Endothelial cell of umbilical vein (primary cell): Measurements from ENCODE around the gene RELL1. TPM values are rescaled to one million over a fixed set of nuclear protein-coding genes. Genes with fewer than 3 reads are reported as not detected.

Experiments
- BruUV-seq: library from RNA; stranded (reverse); fragments of 400-500 nt; replicated peaks from 2 replicates; lab custom pipeline; 2021; lab: Mats Ljungman, UMichigan
- CTCF ChIA-PET: fragments of 300-600, 350-600 bp; sonication (Branson Sonifier 250); formaldehyde crosslinking; loops from one replicate; lab custom pipeline; 2021; ENCODE audit warnings: antibody characterized with exemption, inconsistent platforms; lab: Charles Lee
- POLR2A ChIA-PET: fragments of 300-600, 350-600 bp; sonication (Branson Sonifier 250); formaldehyde crosslinking; loops from one replicate; lab custom pipeline; 2021; ENCODE audit warnings: antibody characterized with exemption, inconsistent platforms; lab: Charles Lee
- DNase-seq: peaks from one replicate; pipeline ENCODE4 v3.0.0-alpha.2; 2011; ENCODE audit warnings: low read depth, low spot score
- FAIRE-seq: peaks from 2 replicates; lab custom pipeline; 2011; peaks lifted over from hg19 to GRCh38; lab: Jason Lieb, UNC
- H2AFZ ChIP-seq: 2 replicates; pipeline ENCODE4 v1.6.0; 2012; ENCODE audit warnings: low read depth, low read length, control low read depth, inconsistent platforms
- H3K27ac ChIP-seq: 2 replicates; pipeline ENCODE4 v1.5.1; 2011; ENCODE audit warnings: low read depth, mild to moderate bottlenecking, control low read depth, low read length, moderate library complexity; ENCODE audit not compliant: insufficient read depth
- H3K27me3 ChIP-seq, 2 experiments: 2 replicates each; pipeline versions ENCODE4 v1.6.0 to v1.6.1; 2011; ENCODE audit warnings: low read length in 2 of 2, mixed read lengths in 1 of 2; ENCODE audit not compliant: control insufficient read depth in 2 of 2, insufficient read depth in 2 of 2
- H3K36me3 ChIP-seq, 2 experiments: 2 replicates in 1 of 2; 3 replicates in 1 of 2; pipeline ENCODE4 v1.5.1; 2011; ENCODE audit warnings: low read length in 2 of 2, mild to moderate bottlenecking in 1 of 2, moderate library complexity in 1 of 2; ENCODE audit not compliant: control insufficient read depth in 2 of 2, insufficient read depth in 2 of 2; ENCODE audit errors: extremely low read depth in 1 of 2
- H3K4me1 ChIP-seq: 3 replicates; pipeline ENCODE4 v1.5.1; 2011; ENCODE audit warnings: mild to moderate bottlenecking, low read length; ENCODE audit not compliant: control insufficient read depth, insufficient read depth; ENCODE audit errors: extremely low read depth
- H3K4me2 ChIP-seq: 2 replicates; pipeline ENCODE4 v1.6.1; 2011; ENCODE audit warnings: low read length, control low read depth, mixed read lengths; ENCODE audit not compliant: insufficient read depth
- H3K4me3 ChIP-seq, 3 experiments: fragments of 200-600 bp in 1 of 3; sonication (generic), shearing (Covaris generic) in 1 of 3; replicated peaks in 1 of 3; 2 replicates each; pipeline ENCODE4 v1.5.1; 2011 to 2016; ENCODE audit warnings: control low read depth in 3 of 3, low read length in 3 of 3, mild to moderate bottlenecking in 2 of 3, inconsistent platforms in 1 of 3, low read depth in 1 of 3, moderate library complexity in 1 of 3; ENCODE audit not compliant: insufficient read depth in 1 of 3
- H3K79me2 ChIP-seq: 2 replicates; pipeline ENCODE4 v1.6.0; 2012; ENCODE audit warnings: low read length, inconsistent platforms; ENCODE audit not compliant: control insufficient read depth, insufficient read depth
- H3K9ac ChIP-seq: replicated peaks from 2 replicates; pipeline ENCODE3; 2011; ENCODE audit warnings: low read length, control low read depth; ENCODE audit not compliant: insufficient read depth; ENCODE audit errors: extremely low read depth
- H3K9me1 ChIP-seq: replicated peaks from 3 replicates; pipeline ENCODE4 v1.6.0; 2011; ENCODE audit warnings: mild to moderate bottlenecking, low read length; ENCODE audit not compliant: control insufficient read depth, insufficient read depth; ENCODE audit errors: extremely low read depth
- H3K9me3 ChIP-seq: replicated peaks from 2 replicates; pipeline ENCODE4 v1.5.1; 2012; ENCODE audit warnings: low read length, inconsistent platforms; ENCODE audit not compliant: control insufficient read depth, insufficient read depth
- H4K20me1 ChIP-seq: replicated peaks from 2 replicates; pipeline ENCODE3; 2011; ENCODE audit warnings: mild to moderate bottlenecking, low read length; ENCODE audit not compliant: control insufficient read depth, insufficient read depth; ENCODE audit errors: extremely low read depth
- CTCF ChIP-seq, 2 donors: IDR thresholded peaks; 1 replicate in 1 of 2; 2 replicates in 1 of 2; pipeline ENCODE4 v1.5.1; 2011; ENCODE audit warnings: low read length in 2 of 2, mild to moderate bottlenecking in 2 of 2, moderate library complexity in 2 of 2, control low read depth in 1 of 2, inconsistent platforms in 1 of 2, low read depth in 1 of 2; ENCODE audit not compliant: insufficient read depth in 1 of 2; ENCODE audit errors: extremely low read depth in 1 of 2
- EZH2 ChIP-seq: IDR thresholded peaks from 2 replicates; pipeline ENCODE4 v1.6.1; 2012; ENCODE audit warnings: borderline replicate concordance, low read depth, mild to moderate bottlenecking, moderate library complexity, low read length, inconsistent platforms; ENCODE audit not compliant: severe bottlenecking
- FOS ChIP-seq: IDR thresholded peaks from 2 replicates; pipeline ENCODE4 v1.6.1; 2011; ENCODE audit warnings: mild to moderate bottlenecking, low read length, moderate library complexity, borderline replicate concordance; ENCODE audit not compliant: insufficient read depth
- GATA2 ChIP-seq: IDR thresholded peaks from 2 replicates; pipeline ENCODE4 v1.7.0; 2011; ENCODE audit warnings: low read depth, mild to moderate bottlenecking, moderate library complexity, mixed read lengths, low read length; ENCODE audit not compliant: insufficient read length, insufficient read depth
- JUN ChIP-seq: IDR thresholded peaks from 2 replicates; pipeline ENCODE4 v1.6.1; 2011; ENCODE audit warnings: borderline replicate concordance, low read depth; ENCODE audit not compliant: insufficient read length, insufficient read depth
- MAX ChIP-seq: IDR thresholded peaks from 2 replicates; pipeline ENCODE4 v1.6.1; 2011; ENCODE audit not compliant: insufficient read depth, insufficient read length
- MYC ChIP-seq: IDR thresholded peaks from one replicate; pipeline ENCODE4 v1.6.1; 2011; ENCODE audit warnings: mild to moderate bottlenecking, low read depth, low read length
- POLR2A ChIP-seq: IDR thresholded peaks from 2 replicates; pipeline ENCODE4 v1.6.1; 2012; ENCODE audit warnings: low read depth, mild to moderate bottlenecking, control low read depth, low read length
- POLR2AphosphoS5 ChIP-seq: IDR thresholded peaks from 2 replicates; pipeline ENCODE4 v1.6.1; 2012; ENCODE audit warnings: low read depth, mild to moderate bottlenecking, control low read depth, low read length, moderate library complexity; ENCODE audit not compliant: insufficient read depth
- dilution Hi-C: fragments of 300-500 bp; cut with MboI; formaldehyde crosslinking; loops from one replicate; pipeline ENCODE4 v1.15.0; 2019; ENCODE audit warnings: low sequenced_read_pairs; ENCODE audit not compliant: extremely low pct_ligation_motif_present
- intact Hi-C: fragments of 100-400 bp; cut with micrococcal nuclease; formaldehyde crosslinking; loops from one replicate; pipeline ENCODE4 v1.10.0; 2022
- polyA plus RNA-seq, 4 experiments: library from polyadenylated mRNA; depleted of rRNA in 3 of 4; stranded (reverse) in 3 of 4; unstranded in 1 of 4; fragments of >200 nt; gene quantifications; 2 replicates each; pipeline versions ENCODE4 v1.2.1 to v1.2.3, GENCODE V29; 2011 to 2012; ENCODE audit warnings: missing spikeins in 1 of 4
- total RNA-seq: library from RNA; stranded (reverse); gene quantifications from 2 replicates; pipeline ENCODE4 v1.2.3, GENCODE V29; 2021

Gene RELL1
- total and polyA plus RNA-seq, 2 donors (not counting 3 experiments of a cell fraction or from before 2014, with no cell fraction given), result 20.8 to 91.7 TPM

GRCh38 chr4:37690976-37691375 lies 4.8 kb upstream of the RELL1 start:
- no peak overlapping the region for H2AFZ ChIP-seq
- no peaks in the 10 kb centered on the region for H3K9me3 ChIP-seq
- dilution Hi-C loops (no loop called here), intact Hi-C loops (no loop called here)
- TF ChIP-seq GATA2, result no peak
- no peak for TF ChIP-seq POLR2A
- no peak for TF ChIP-seq EZH2
- TF ChIP-seq MYC, result no peak
- no peak for TF ChIP-seq JUN
- no peak for TF ChIP-seq CTCF (IDR thresholded peaks at IDR 0.05; ENCODE audit: extremely low read depth in 1 of 2, insufficient read depth in 1 of 2, low read depth in 1 of 2, low read length in 2 of 2)
- no peak for TF ChIP-seq POLR2AphosphoS5
- no peak for TF ChIP-seq FOS
- TF ChIP-seq MAX, result no peak
- peaks cover 4% of the 10 kb centered on the region for H3K4me1 ChIP-seq
- CTCF ChIA-PET, result interaction anchor here (1.0 kb wide), 2 partner anchors 8 to 88 kb away, joined by 4 read pairs; no protein-coding TSS in a partner anchor
- H4K20me1 ChIP-seq, result no peaks in the 10 kb centered on the region
- H3K36me3 ChIP-seq, result no peaks in the 10 kb centered on the region
- H3K4me3 ChIP-seq, result no peak overlapping the region
- no peaks in the 10 kb centered on the region for H3K9me1 ChIP-seq
- H3K4me2 ChIP-seq, result no peak overlapping the region
- no TSS peak for BruUV-seq
- peaks cover 1% of the 10 kb centered on the region for H3K79me2 ChIP-seq
- no peak overlapping the region for H3K27ac ChIP-seq
- POLR2A ChIA-PET, result no interaction called here
- no peaks in the 10 kb centered on the region for H3K27me3 ChIP-seq
- no peak overlapping the region for H3K9ac ChIP-seq
- FAIRE-seq (no peak), DNase-seq (no peak)
